AG04450 (cell line): ENCODE data around the gene DHX30. TPM values are rescaled to one million over a fixed set of nuclear protein-coding genes. Genes with fewer than 3 reads are reported as not detected.

Experiments
- CTCF ChIA-PET: fragments of 300-600, 350-600 bp; formaldehyde crosslinking; extraction: SDS; loops from one replicate; lab custom pipeline; 2022; ENCODE audit warnings: antibody characterized with exemption, inconsistent platforms; lab: Charles Lee
- POLR2A ChIA-PET: fragments of 350-600 bp; formaldehyde crosslinking; extraction: SDS; loops from one replicate; lab custom pipeline; 2021; ENCODE audit warnings: antibody characterized with exemption, inconsistent platforms; lab: Yijun Ruan, JAX
- DNase-seq: peaks from one replicate; pipeline ENCODE4 v3.0.0-alpha.2; 2011; ENCODE audit warnings: low read depth, low spot score
- H3K27ac ChIP-seq: one replicate; pipeline ENCODE4 v1.5.1; 2012; ENCODE audit warnings: low read depth, low read length, control low read depth
- H3K27me3 ChIP-seq: one replicate; pipeline ENCODE4 v1.6.0; 2012; ENCODE audit warnings: low read length; ENCODE audit not compliant: control insufficient read depth, insufficient read depth
- H3K4me3 ChIP-seq: 2 replicates; pipeline ENCODE4 v1.5.1; 2011; ENCODE audit warnings: mild to moderate bottlenecking, low read depth, low read length, control low read depth
- H3K9me3 ChIP-seq: 2 replicates; pipeline ENCODE4 v1.5.1; 2012; ENCODE audit warnings: low read length; ENCODE audit not compliant: control insufficient read depth, insufficient read depth
- CTCF ChIP-seq: IDR thresholded peaks from 2 replicates; pipeline ENCODE4 v1.5.1; 2011; ENCODE audit warnings: low read depth, low read length, control low read depth, inconsistent platforms
- polyA plus RNA-seq: library from polyadenylated mRNA; depleted of rRNA; stranded (reverse); fragments of >200 nt; gene quantifications from 2 replicates; pipeline ENCODE4 v1.2.3, GENCODE V29; 2011

Gene DHX30
- polyA plus RNA-seq, 1 experiment: 30.7 TPM

DNA sequence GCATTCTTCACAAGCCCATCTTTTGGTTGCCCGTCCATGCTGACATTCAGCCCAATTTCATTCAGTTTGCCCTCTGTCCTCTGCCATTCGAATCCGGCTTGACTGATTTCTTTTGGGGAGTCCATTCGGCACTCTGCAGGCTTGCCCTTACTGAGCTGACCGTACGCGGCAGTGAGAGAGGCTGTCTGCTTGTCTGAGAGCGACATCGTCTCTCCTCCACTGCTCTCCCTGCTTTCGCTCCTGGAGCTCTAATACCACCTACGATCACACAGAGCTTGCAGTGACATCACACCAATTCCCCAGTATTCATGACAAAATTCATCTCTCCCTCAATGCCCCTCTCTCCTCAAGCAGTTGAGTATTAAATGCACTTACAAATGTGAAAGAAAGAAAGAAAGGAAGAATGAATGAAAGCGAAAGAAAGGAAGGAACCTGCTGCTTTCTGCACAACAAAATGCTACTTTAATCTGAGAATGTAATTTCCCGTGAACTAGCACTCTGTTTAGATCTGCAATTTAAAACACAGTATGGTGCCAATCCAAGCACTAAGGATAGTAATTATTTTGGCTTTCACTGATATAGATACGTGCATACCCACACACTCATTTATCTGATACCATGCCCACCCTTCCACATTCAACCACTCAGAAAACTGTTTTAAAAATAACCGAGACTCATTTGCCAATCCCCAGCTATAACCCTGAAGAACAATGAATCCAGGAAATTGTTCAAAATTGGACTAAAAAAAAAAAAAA is 89.5 kb downstream of the DHX30 start:
- ChIA-PET CTCF (interaction anchor here (0.6 to 2.5 kb wide), 3 partner anchors 14 to 265 kb away, joined by 5 to 12 read pairs (median 6); no protein-coding TSS in a partner anchor), POLR2A (no interaction called here)
- no peaks in the 10 kb centered on the region for H3K27me3 ChIP-seq
- DNase-seq: no peak
- no peak overlapping the region for H3K27ac ChIP-seq
- no peaks in the 10 kb centered on the region for H3K9me3 ChIP-seq
- H3K4me3 ChIP-seq: no peak overlapping the region
- TF ChIP-seq CTCF: no peak

- H3K27me3 ChIP-seq: no peaks in the 10 kb centered on the region
- ChIA-PET CTCF (interaction anchor here (0.5 to 1.0 kb wide), 3 partner anchors 36 to 262 kb away, joined by 3 read pairs; no protein-coding TSS in a partner anchor), POLR2A (no interaction called here)
- H3K9me3 ChIP-seq: no peaks in the 10 kb centered on the region
- no peak overlapping the region for H3K27ac ChIP-seq
- no peak overlapping the region for H3K4me3 ChIP-seq
- TF ChIP-seq CTCF: no peak
- no peak for DNase-seq
Observed at GRCh38 chr3:47895241-47895640, 92.3 kb downstream of the DHX30 start.

GRCh38 chr3:47896736-47897135 is 93.8 kb downstream of the DHX30 start:
- no peaks in the 10 kb centered on the region for H3K9me3 ChIP-seq
- TF ChIP-seq CTCF: no peak
- no peaks in the 10 kb centered on the region for H3K27me3 ChIP-seq
- ChIA-PET CTCF (no interaction called here), POLR2A (no interaction called here)
- H3K27ac ChIP-seq: no peak overlapping the region
- no peak overlapping the region for H3K4me3 ChIP-seq
- DNase-seq: no peak

- Histone ChIP-seq H3K4me3 (no peak overlapping the region), H3K9me3 (no peaks in the 10 kb centered on the region), H3K27ac (no peak overlapping the region), H3K27me3 (no peaks in the 10 kb centered on the region)
- ChIA-PET POLR2A (no interaction called here), CTCF (no interaction called here)
- TF ChIP-seq CTCF: no peak
- no peak for DNase-seq
Observed at GRCh38 chr3:47897954-47898353, 95.0 kb downstream of the DHX30 start.

- CTCF ChIA-PET: interaction anchor here (1.4 kb wide), 1 partner anchor 252 kb away, joined by 4 read pairs; no protein-coding TSS in a partner anchor
- Histone ChIP-seq H3K9me3 (no peaks in the 10 kb centered on the region), H3K27me3 (no peaks in the 10 kb centered on the region), H3K4me3 (no peak overlapping the region), H3K27ac (no peak overlapping the region)
- POLR2A ChIA-PET: no interaction called here
- DNase-seq: no peak
- no peak for TF ChIP-seq CTCF
Observed at GRCh38 chr3:47899495-47900108, 96.7 kb downstream of the DHX30 start.
